Skeletal muscle satellite cell (primary cell): Measurements from ENCODE around the gene IQGAP2. TPM values are rescaled to one million over a fixed set of nuclear protein-coding genes. Genes with fewer than 3 reads are reported as not detected.

Experiments used
- H3K27me3 ChIP-seq: 2 replicates; pipeline ENCODE4 v1.7.0; 2013; ENCODE audit warnings: low read length; ENCODE audit not compliant: control insufficient read depth, insufficient read depth
- H3K36me3 ChIP-seq: 2 replicates; pipeline ENCODE4 v1.7.0; 2013; ENCODE audit warnings: mild to moderate bottlenecking, control low read depth, low read length; ENCODE audit not compliant: insufficient read depth
- H3K4me1 ChIP-seq: 2 replicates; pipeline ENCODE4 v1.7.0; 2013; ENCODE audit warnings: low read length; ENCODE audit not compliant: control insufficient read depth, insufficient read depth
- H3K4me2 ChIP-seq: 2 replicates; pipeline ENCODE4 v1.7.0; 2013; ENCODE audit warnings: mild to moderate bottlenecking, low read length
- H3K4me3 ChIP-seq: 2 replicates; pipeline ENCODE4 v1.7.0; 2013; ENCODE audit warnings: low read length
- H3K9ac ChIP-seq: 2 replicates; pipeline ENCODE4 v1.7.0; 2013; ENCODE audit warnings: mild to moderate bottlenecking, low read depth, low read length, moderate library complexity
- H3K9me3 ChIP-seq: replicated peaks from 2 replicates; pipeline ENCODE4 v1.7.0; 2013; ENCODE audit warnings: mild to moderate bottlenecking, control low read depth, low read length
- small RNA-seq: library from RNA; depleted of rRNA; stranded (forward); fragments of <200 nt; gene quantifications from one replicate; pipeline ENCODE3, GENCODE V24; 2012

The IQGAP2 gene

DNA sequence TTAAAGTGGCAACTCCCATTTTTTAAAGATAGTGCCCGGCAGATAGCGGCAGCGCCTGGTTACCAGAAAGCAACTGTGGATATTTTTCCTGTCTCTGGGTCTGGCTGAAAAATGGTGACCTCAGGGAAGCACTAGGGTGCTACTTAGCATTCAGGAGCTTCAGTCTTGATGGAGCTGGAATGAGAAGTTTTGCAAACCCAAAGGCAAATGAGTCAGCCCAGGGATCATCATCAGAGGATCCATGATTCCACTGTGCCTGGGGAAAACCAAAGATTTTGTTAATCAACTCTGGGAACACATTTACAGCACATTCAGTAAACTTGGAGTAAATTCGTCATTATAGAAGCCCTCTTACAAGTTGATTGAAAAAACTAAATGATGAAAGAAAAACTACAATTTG is 339.5 kb downstream of the IQGAP2 start:
- no peak overlapping the region for H3K4me3 ChIP-seq
- no peaks in the 10 kb centered on the region for H3K9me3 ChIP-seq
- no peak overlapping the region for H3K9ac ChIP-seq
- H3K27me3 ChIP-seq, result no peaks in the 10 kb centered on the region
- H3K4me2 ChIP-seq, result no peak overlapping the region
- peaks cover 5% of the 10 kb centered on the region for H3K4me1 ChIP-seq
- no peaks in the 10 kb centered on the region for H3K36me3 ChIP-seq

DNA sequence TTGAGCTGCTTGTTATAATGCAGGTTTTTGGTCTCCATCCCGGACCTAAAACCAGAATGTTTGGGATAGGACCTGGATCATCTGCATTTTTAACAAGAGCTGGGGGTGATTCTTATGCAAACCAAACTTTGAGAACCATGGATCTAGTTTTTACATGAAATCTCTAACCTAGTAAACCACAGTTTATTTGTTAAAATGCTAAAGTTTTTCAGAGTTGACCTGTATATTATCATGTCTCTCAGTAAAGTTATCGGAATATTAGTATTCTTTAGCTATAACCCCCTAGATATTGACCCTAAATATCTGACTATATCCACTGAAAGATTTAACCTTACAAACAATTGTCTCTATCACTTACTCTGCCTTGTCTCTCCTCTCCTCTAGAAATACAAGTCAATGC is 341.5 kb downstream of the IQGAP2 start:
- no peak overlapping the region for H3K4me2 ChIP-seq
- H3K4me3 ChIP-seq, result no peak overlapping the region
- no peak overlapping the region for H3K9ac ChIP-seq
- H3K36me3 ChIP-seq, result no peaks in the 10 kb centered on the region
- H3K9me3 ChIP-seq, result no peaks in the 10 kb centered on the region
- no peaks in the 10 kb centered on the region for H3K27me3 ChIP-seq
- no peaks in the 10 kb centered on the region for H3K4me1 ChIP-seq

DNA sequence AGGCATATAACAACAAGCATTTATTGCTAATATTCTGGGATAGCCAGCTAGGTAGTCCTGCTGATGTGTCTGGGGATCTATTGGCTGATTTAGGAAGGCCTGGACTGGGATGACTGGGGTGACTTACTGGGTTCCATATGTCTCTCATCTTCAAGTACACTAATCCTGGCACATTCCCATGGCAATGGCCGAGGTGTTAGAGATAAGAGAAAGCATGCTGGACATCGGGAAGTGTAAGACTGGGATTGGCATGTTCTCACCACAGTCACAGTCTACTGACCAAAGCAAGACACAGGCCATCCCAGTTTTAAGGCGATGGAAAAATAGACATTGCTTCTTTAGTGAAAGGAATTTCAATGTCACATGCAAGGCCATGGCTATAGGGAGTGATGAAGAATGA is 342.6 kb downstream of the IQGAP2 start:
- H3K9ac ChIP-seq, result no peak overlapping the region
- H3K9me3 ChIP-seq, result no peaks in the 10 kb centered on the region
- no peaks in the 10 kb centered on the region for H3K4me1 ChIP-seq
- no peak overlapping the region for H3K4me3 ChIP-seq
- no peaks in the 10 kb centered on the region for H3K36me3 ChIP-seq
- no peaks in the 10 kb centered on the region for H3K27me3 ChIP-seq
- H3K4me2 ChIP-seq, result no peak overlapping the region

DNA sequence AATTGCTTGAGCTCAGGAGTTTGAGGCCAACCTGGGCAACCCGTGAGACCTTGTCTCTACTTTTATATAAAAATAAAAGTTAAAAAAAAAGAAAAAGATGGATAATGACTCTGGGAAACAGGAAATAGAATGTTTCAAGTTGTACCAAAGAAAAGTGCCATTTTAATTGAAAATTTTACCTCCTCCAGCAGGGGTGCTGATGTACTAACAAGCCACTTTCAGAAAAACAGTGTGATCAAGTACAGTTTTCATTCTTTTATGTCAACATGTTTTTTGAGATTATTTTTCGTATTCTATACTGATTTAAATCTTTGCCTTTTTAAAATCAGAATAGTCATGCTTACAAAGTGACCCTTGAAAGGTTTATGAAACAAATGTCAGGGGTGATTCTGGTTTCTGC is 343.6 kb downstream of the IQGAP2 start:
- no peak overlapping the region for H3K9ac ChIP-seq
- no peak overlapping the region for H3K4me2 ChIP-seq
- no peaks in the 10 kb centered on the region for H3K27me3 ChIP-seq
- no peaks in the 10 kb centered on the region for H3K36me3 ChIP-seq
- no peak overlapping the region for H3K4me3 ChIP-seq
- no peaks in the 10 kb centered on the region for H3K4me1 ChIP-seq
- H3K9me3 ChIP-seq, result no peaks in the 10 kb centered on the region

DNA sequence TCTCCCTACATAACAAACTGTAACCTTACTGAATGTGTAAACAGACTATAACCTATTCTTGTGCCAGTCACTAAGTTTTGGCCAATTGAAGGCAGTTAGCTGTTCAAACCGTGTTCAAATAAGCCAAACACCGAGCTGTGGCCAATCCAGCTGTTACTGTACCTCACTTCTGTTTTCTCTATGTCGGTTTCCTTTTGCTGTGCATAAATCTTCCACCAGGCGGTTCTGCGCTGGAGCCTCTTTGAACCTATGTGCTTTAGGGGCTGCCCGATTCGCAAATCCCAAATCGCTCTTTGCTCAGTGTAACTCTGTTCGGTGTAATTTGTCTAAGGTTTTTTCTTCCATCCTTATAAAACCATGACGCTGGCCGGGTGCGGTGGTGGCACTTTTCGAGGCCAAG is 344.6 kb downstream of the IQGAP2 start:
- H3K4me2 ChIP-seq, result no peak overlapping the region
- no peak overlapping the region for H3K4me3 ChIP-seq
- H3K4me1 ChIP-seq, result no peaks in the 10 kb centered on the region
- no peaks in the 10 kb centered on the region for H3K27me3 ChIP-seq
- H3K36me3 ChIP-seq, result no peaks in the 10 kb centered on the region
- H3K9ac ChIP-seq, result no peak overlapping the region
- H3K9me3 ChIP-seq, result no peaks in the 10 kb centered on the region

DNA sequence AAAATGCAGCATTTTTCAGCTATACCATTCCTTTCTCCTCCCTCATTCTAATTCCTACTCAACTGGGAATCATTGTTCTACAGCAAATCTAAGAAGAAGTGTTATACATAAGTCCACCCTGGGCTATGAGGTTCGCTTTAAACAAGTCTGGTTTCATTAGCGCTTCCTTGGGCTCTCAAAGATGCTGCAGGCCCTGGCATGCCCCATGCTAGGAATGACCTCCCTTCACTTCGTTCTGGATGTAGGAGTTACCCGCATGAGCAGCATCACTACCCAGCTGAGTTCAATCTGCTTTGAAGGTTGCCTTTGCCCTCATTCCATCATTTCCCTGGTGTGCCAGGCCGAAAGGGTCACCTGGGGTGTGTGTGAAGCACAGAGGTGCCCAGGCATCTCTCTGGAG is 348.2 kb downstream of the IQGAP2 start:
- Histone ChIP-seq H3K9me3 (no peaks in the 10 kb centered on the region), H3K4me2 (no peak overlapping the region), H3K27me3 (no peaks in the 10 kb centered on the region), H3K4me1 (no peaks in the 10 kb centered on the region), H3K36me3 (no peaks in the 10 kb centered on the region), H3K4me3 (no peak overlapping the region), H3K9ac (no peak overlapping the region)

DNA sequence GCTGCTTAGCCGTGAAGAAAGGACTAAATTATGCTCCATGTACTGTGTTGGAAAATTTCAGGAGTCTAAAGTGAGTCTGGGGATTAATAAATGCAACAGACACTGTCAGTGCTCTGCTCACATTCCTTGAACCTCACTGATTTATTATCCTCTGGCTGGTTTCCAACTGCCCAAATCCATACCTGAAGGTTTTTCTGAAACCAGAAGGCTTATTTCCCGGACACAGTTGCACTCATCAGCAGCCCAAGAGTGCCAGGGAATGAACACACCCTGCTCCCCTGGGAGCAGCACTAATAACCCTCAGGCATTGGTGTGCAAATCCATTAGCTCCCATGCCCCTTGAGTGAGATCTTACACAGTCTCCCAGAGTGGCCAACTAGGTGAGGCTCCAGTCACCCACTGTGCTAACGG is 351.6 kb downstream of the IQGAP2 start:
- peaks cover 7% of the 10 kb centered on the region for H3K27me3 ChIP-seq
- no peak overlapping the region for H3K9ac ChIP-seq
- H3K4me3 ChIP-seq, result no peak overlapping the region
- no peaks in the 10 kb centered on the region for H3K36me3 ChIP-seq
- no peak overlapping the region for H3K4me2 ChIP-seq
- no peaks in the 10 kb centered on the region for H3K9me3 ChIP-seq
- H3K4me1 ChIP-seq, result no peaks in the 10 kb centered on the region

DNA sequence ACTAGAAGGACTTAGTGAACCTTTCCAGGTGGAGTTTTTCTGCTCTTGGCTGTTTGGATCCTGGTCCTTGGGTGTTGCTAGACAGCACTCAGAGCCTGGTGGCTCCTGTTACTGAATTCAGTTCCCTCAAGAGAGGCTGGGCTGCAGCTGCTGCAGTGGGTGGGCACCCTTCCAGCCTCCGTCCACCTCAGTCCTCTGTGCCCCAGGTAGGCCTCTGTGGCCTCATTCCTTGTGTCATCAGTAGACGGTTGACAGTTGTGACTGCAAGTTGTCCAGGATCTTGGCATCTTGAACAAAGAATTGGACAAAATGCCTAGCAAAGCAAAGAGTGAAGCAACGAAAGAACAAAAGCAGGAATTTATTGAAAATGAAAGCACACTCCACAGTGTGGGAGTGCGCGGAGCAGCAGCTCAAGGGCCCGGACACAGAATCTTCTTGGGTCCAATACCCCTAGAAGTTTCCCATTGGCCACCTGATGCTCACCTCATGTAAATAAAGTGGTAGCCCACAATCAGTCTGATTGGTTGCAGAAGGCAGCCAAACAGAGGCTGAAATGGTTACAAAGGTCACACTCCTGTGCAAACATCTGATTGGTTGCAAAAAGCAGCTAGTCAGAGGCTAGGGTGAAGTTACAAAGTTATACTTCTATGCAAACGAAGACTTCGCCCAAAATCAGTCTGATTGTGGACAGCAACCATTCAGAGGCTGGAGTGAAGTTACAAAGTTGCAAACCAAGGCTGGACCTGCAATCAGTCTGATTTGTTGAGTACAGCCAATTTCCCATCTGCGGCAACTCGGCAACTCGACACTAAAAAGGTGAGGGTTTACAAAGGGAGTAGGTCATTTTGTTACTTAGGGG is 352.9 kb downstream of the IQGAP2 start:
- Histone ChIP-seq H3K9me3 (no peaks in the 10 kb centered on the region), H3K4me1 (no peaks in the 10 kb centered on the region), H3K4me3 (no peak overlapping the region), H3K36me3 (no peaks in the 10 kb centered on the region), H3K27me3 (peaks cover 7% of the 10 kb centered on the region), H3K4me2 (no peak overlapping the region), H3K9ac (no peak overlapping the region)

DNA sequence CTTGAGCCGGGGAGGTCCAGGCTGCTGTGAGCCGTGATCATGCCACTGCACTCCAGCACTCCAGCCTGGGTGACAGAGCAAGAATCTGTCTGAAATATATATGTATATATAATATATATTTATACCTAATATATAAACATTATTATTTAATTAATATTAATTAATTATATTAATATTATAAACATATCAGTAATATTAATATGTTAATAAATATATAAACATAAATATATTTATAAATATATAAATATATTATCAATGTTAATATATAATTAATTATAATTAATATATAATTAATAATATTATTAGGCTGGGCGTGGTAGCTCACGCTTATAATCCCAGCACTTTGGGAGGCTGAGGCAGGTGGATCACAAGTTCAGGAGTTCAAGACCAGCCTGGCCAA is 354.0 kb downstream of the IQGAP2 start:
- Histone ChIP-seq H3K4me2 (no peak overlapping the region), H3K4me1 (no peaks in the 10 kb centered on the region), H3K36me3 (no peaks in the 10 kb centered on the region), H3K27me3 (peaks cover 7% of the 10 kb centered on the region), H3K9ac (no peak overlapping the region), H3K9me3 (no peaks in the 10 kb centered on the region), H3K4me3 (no peak overlapping the region)

Small RNA genes within 50 kb of the gene (small RNA-seq; reads per million reads assigned to genes)
- gene RF02154, result not detected
- gene RF02155, result not detected
